Measurements from ENCODE around the gene GEMIN5. TPM values are rescaled to one million over a fixed set of nuclear protein-coding genes. Genes with fewer than 3 reads are reported as not detected.

The GEMIN5 gene
- total RNA-seq, 2 experiments from 2014 or later: 2.7 to 3.7 TPM

GRCh38 chr5:154966874-154967273 is 28.9 kb upstream of the GEMIN5 start:
- Mint-ChIP-seq H3K27ac (no peak overlapping the region), H3K36me3 (ENCODE audit: low read depth) (peaks cover 78% of the 10 kb centered on the region), H3K4me3 (no peak overlapping the region), H3K4me1 (ENCODE audit: low read depth) (no peaks in the 10 kb centered on the region), H3K27me3 (no peaks in the 10 kb centered on the region), H3K9me3 (no peaks in the 10 kb centered on the region)
- no peaks in the 10 kb centered on the region for H3K4me1 ChIP-seq (ENCODE audit: insufficient read depth, low read length)
- no peak overlapping the region for H3K4me3 ChIP-seq (ENCODE audit: low read length)
- H3K36me3 ChIP-seq (ENCODE audit: insufficient read depth, low read length): peaks cover 58% of the 10 kb centered on the region
- intact Hi-C loops (cut with DNase I, micrococcal nuclease): no loop called here
- ChIA-PET POLR2A (no interaction called here), CTCF (no interaction called here)
- no peak for DNase-seq
- ATAC-seq (ENCODE audit: poor library complexity): no peak
- H3K27ac ChIP-seq (ENCODE audit: low read depth in 1 of 2, low read length in 2 of 2): no peak overlapping the region
- no peaks in the 10 kb centered on the region for H3K27me3 ChIP-seq (ENCODE audit: control insufficient read depth in 1 of 2, insufficient read depth in 2 of 2, low read length in 2 of 2)
- no peak for TF ChIP-seq CTCF (IDR thresholded peaks at IDR 0.05)
- H3K9me3 ChIP-seq (ENCODE audit: control insufficient read depth in 1 of 2, insufficient read depth in 1 of 2, low read length in 2 of 2): no peaks in the 10 kb centered on the region

- Mint-ChIP-seq H3K9me3 (no peaks in the 10 kb centered on the region), H3K27me3 (no peaks in the 10 kb centered on the region), H3K27ac (no peak overlapping the region), H3K4me3 (no peak overlapping the region), H3K4me1 (ENCODE audit: low read depth) (no peaks in the 10 kb centered on the region), H3K36me3 (ENCODE audit: low read depth) (peaks cover 80% of the 10 kb centered on the region)
- no peak for TF ChIP-seq CTCF (IDR thresholded peaks at IDR 0.05)
- POLR2A ChIA-PET: no interaction called here
- no peaks in the 10 kb centered on the region for H3K9me3 ChIP-seq (ENCODE audit: control insufficient read depth in 1 of 2, insufficient read depth in 1 of 2, low read length in 2 of 2)
- peaks cover 64% of the 10 kb centered on the region for H3K36me3 ChIP-seq (ENCODE audit: insufficient read depth, low read length)
- DNase-seq: no peak
- no peaks in the 10 kb centered on the region for H3K27me3 ChIP-seq (ENCODE audit: control insufficient read depth in 1 of 2, insufficient read depth in 2 of 2, low read length in 2 of 2)
- no peak for ATAC-seq (ENCODE audit: poor library complexity)
- no peak overlapping the region for H3K27ac ChIP-seq (ENCODE audit: low read depth in 1 of 2, low read length in 2 of 2)
- no peak overlapping the region for H3K4me3 ChIP-seq (ENCODE audit: low read length)
- no peaks in the 10 kb centered on the region for H3K4me1 ChIP-seq (ENCODE audit: insufficient read depth, low read length)
- CTCF ChIA-PET: no interaction called here
- intact Hi-C loops (cut with DNase I, micrococcal nuclease): no loop called here
Measured at GRCh38 chr5:154966081-154966841, 28.2 kb upstream of the GEMIN5 start.

- ChIA-PET POLR2A (no interaction called here), CTCF (no interaction called here)
- Histone ChIP-seq H3K27ac (ENCODE audit: low read depth in 1 of 2, low read length in 2 of 2) (no peak overlapping the region), H3K9me3 (ENCODE audit: control insufficient read depth in 1 of 2, insufficient read depth in 1 of 2, low read length in 2 of 2) (no peaks in the 10 kb centered on the region), H3K36me3 (ENCODE audit: insufficient read depth, low read length) (peaks cover 78% of the 10 kb centered on the region), H3K4me1 (ENCODE audit: insufficient read depth, low read length) (no peaks in the 10 kb centered on the region), H3K4me3 (ENCODE audit: low read length) (no peak overlapping the region), H3K27me3 (ENCODE audit: control insufficient read depth in 1 of 2, insufficient read depth in 2 of 2, low read length in 2 of 2) (no peaks in the 10 kb centered on the region)
- Mint-ChIP-seq H3K27ac (no peak overlapping the region), H3K4me1 (ENCODE audit: low read depth) (no peaks in the 10 kb centered on the region), H3K27me3 (no peaks in the 10 kb centered on the region), H3K9me3 (no peaks in the 10 kb centered on the region), H3K36me3 (ENCODE audit: low read depth) (peaks cover 87% of the 10 kb centered on the region), H3K4me3 (no peak overlapping the region)
- TF ChIP-seq CTCF (IDR thresholded peaks at IDR 0.05): no peak
- intact Hi-C loops (cut with DNase I, micrococcal nuclease): no loop called here
- ATAC-seq (ENCODE audit: poor library complexity): no peak
- no peak for DNase-seq
Measured at GRCh38 chr5:154962494-154962893, 24.5 kb upstream of the GEMIN5 start.

Measured in CD4-positive, alpha-beta T cell (primary cell).